IgD-negative memory B cell (primary cell): ENCODE measurements around the gene ZACN. TPM values are rescaled to one million over a fixed set of nuclear protein-coding genes. Genes with fewer than 3 reads are reported as not detected.
"Not testable (repeated sequence)": the region's sequence is repeated elsewhere in the genome, so short reads cannot be mapped to it uniquely, and the experiment has no call there.

ENCODE experiments used
- H3K27ac Mint-ChIP-seq, 3 donors: one replicate each; pipeline ENCODE4 v1.8.0; 2020 to 2022; ENCODE audit warnings: mild to moderate bottlenecking in 3 of 3, mixed read lengths in 3 of 3, moderate library complexity in 1 of 3
- H3K27me3 Mint-ChIP-seq: one replicate; pipeline ENCODE4 v1.8.0; 2021; ENCODE audit warnings: mixed read lengths
- H3K36me3 Mint-ChIP-seq: one replicate; pipeline ENCODE4 v1.8.0; 2020; ENCODE audit warnings: mild to moderate bottlenecking, mixed read lengths
- H3K4me1 Mint-ChIP-seq, 3 donors: one replicate each; pipeline ENCODE4 v1.8.0; 2020 to 2022; ENCODE audit warnings: mixed read lengths in 3 of 3, mild to moderate bottlenecking in 1 of 3
- H3K4me3 Mint-ChIP-seq, 4 donors: one replicate each; pipeline ENCODE4 v1.8.0; 2020 to 2022; ENCODE audit warnings: mild to moderate bottlenecking in 4 of 4, mixed read lengths in 4 of 4, moderate library complexity in 3 of 4
- H3K9me3 Mint-ChIP-seq, 3 donors: one replicate each; pipeline ENCODE4 v1.8.0; 2020 to 2021; ENCODE audit warnings: mixed read lengths in 3 of 3, mild to moderate bottlenecking in 1 of 3
- polyA plus RNA-seq: library from polyadenylated mRNA; unstranded; fragments of 300-500 nt; fragmentation: Illumina TruSeq; gene quantifications from one replicate; pipeline ENCODE4 v1.2.3, GENCODE V29; 2021

The ZACN gene
- polyA plus RNA-seq, 1 donor from 2014 or later = 1.6 TPM

DNA sequence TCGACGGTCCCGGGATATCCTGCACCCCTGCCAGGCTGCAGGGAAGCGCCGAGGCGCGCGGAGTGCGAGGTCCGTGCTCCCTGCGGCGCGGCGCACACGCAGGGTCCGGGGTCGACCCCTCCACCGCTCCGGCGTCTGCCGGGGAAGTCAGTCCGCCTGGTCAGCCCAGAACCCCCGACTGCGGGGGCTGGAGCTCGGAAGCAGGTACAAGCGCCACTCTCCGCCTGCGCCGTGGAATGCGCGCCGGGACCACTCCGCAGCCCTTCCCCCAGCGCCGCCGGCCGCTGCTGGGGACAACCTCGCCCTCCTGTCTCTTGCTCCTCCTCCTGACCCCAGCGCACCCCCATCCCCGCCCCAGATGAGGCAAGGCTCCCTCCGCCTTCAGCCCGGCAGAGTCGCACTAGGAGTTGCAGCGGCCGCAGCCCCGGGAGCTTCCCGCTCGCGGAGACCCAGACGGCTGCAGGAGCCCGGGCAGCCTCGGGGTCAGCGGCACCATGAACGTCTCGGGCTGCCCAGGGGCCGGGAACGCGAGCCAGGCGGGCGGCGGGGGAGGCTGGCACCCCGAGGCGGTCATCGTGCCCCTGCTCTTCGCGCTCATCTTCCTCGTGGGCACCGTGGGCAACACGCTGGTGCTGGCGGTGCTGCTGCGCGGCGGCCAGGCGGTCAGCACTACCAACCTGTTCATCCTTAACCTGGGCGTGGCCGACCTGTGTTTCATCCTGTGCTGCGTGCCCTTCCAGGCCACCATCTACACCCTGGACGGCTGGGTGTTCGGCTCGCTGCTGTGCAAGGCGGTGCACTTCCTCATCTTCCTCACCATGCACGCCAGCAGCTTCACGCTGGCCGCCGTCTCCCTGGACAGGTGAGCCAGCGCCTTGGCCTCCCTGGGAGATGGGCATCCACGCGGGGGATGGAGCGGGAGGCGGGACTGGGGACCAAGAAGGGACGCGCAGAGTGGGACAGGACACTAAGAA is 4.3 kb upstream of the ZACN start, which contains the start of gene GALR2:
GALR2 (plus strand) TSS at position 392 of the 974 bp plus-strand sequence; CDS start at position 495, 103 bp downstream.
- Mint-ChIP-seq H3K27ac (peak within 1 kb of the TSS; percentile 32 to 95 (median 57)), H3K36me3 (peaks cover 1% of the 10 kb centered on the region), H3K9me3 (peaks cover 0 to 2% (median 0%) of the 10 kb centered on the region in 3 donors), H3K4me1 (peaks cover 30 to 37% (median 37%) of the 10 kb centered on the region in 3 donors), H3K27me3 (peaks cover 40% of the 10 kb centered on the region), H3K4me3 (peak within 1 kb of the TSS; percentile 63 to 87 (median 72))

DNA sequence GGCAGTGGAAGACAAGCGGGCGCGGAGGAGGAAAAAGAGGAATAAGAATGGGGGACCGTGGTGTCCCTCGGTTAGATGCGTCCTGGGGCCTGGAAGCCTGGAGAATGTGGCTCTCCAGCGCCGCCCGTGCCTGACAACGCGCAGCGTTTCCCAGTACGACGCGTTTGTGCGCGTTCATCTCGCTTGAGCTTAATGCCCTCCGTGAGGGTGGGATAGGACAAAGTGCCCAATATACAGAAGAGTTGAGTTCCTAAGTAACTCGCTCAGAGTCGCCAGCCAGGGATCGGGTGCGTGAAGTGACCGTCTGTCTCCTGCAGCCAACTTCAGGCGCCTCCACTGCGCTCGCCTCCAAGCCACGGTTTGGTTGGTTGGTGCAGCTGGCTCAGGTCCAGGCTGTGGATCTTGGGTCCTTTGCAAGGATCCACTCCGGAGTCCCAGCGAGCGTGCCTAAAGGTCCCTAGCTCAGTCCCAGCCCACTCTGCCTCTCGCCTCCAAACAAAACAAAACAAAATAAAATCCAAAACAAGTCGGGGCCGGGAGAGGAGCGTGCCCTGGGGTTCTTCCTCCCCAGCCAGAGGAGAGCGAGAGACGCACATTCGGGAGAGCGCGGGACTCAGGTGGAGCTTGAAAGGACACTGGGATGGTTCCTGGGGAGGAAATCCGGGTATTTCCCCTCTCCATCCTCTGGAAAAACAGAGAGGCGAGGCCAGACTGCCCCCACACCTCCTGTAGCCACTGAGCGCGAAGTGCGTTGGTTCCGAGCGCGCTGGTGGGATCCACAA is 3.4 kb upstream of the ZACN start:
- peaks cover 40% of the 10 kb centered on the region for H3K27me3 Mint-ChIP-seq
- H3K36me3 Mint-ChIP-seq = peaks cover 1% of the 10 kb centered on the region
- peaks cover 0 to 2% (median 0%) of the 10 kb centered on the region in 3 donors for H3K9me3 Mint-ChIP-seq
- peak overlapping the region; percentile 48 to 79 (median 72) for H3K4me3 Mint-ChIP-seq
- H3K27ac Mint-ChIP-seq = peak overlapping the region; percentile 32 to 95 (median 57)
- peaks cover 25 to 37% (median 34%) of the 10 kb centered on the region in 3 donors for H3K4me1 Mint-ChIP-seq

DNA sequence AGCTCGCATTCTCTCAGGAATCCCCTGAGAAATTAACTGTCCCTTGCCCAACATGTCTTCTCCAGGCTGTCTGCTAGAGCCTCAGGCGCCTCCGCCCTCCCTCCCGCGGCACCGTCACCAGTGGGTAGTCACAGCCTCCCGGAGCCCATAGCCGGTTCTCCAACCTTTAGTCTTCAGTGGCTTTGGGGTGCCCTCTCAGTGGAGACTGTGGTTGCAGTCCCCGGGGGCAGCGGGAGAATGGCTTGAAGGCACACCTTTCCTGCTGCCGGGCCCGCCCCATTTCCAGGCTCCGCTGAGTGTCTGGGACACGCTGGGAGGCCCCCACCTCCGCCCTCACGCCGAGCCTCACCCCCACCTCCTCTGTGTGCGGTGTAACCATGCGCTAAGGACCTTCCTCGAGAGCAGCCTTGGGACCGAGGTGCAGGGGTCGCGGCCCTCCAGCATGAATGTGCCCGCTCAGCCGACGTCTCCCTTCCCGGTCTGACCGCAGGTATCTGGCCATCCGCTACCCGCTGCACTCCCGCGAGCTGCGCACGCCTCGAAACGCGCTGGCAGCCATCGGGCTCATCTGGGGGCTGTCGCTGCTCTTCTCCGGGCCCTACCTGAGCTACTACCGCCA is 2.7 kb upstream of the ZACN start:
- H3K4me3 Mint-ChIP-seq = peak overlapping the region; percentile 72 to 90 (median 82)
- H3K36me3 Mint-ChIP-seq = peaks cover 1% of the 10 kb centered on the region
- peaks cover 22 to 31% (median 27%) of the 10 kb centered on the region in 3 donors for H3K4me1 Mint-ChIP-seq
- peak overlapping the region; percentile 92 to 98 (median 95) for H3K27ac Mint-ChIP-seq
- peaks cover 0 to 2% (median 0%) of the 10 kb centered on the region in 3 donors for H3K9me3 Mint-ChIP-seq
- peaks cover 40% of the 10 kb centered on the region for H3K27me3 Mint-ChIP-seq

DNA sequence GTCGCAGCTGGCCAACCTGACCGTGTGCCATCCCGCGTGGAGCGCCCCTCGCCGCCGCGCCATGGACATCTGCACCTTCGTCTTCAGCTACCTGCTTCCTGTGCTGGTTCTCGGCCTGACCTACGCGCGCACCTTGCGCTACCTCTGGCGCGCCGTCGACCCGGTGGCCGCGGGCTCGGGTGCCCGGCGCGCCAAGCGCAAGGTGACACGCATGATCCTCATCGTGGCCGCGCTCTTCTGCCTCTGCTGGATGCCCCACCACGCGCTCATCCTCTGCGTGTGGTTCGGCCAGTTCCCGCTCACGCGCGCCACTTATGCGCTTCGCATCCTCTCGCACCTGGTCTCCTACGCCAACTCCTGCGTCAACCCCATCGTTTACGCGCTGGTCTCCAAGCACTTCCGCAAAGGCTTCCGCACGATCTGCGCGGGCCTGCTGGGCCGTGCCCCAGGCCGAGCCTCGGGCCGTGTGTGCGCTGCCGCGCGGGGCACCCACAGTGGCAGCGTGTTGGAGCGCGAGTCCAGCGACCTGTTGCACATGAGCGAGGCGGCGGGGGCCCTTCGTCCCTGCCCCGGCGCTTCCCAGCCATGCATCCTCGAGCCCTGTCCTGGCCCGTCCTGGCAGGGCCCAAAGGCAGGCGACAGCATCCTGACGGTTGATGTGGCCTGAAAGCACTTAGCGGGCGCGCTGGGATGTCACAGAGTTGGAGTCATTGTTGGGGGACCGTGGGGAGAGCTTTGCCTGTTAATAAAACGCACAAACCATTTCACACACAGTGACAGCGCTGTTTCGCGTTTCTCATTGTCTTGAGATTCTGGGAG is 2.0 kb upstream of the ZACN start:
- peaks cover 40% of the 10 kb centered on the region for H3K27me3 Mint-ChIP-seq
- peak overlapping the region; percentile 72 to 90 (median 82) for H3K4me3 Mint-ChIP-seq
- H3K9me3 Mint-ChIP-seq = peaks cover 0 to 2% (median 0%) of the 10 kb centered on the region in 3 donors
- peak overlapping the region; percentile 92 to 98 (median 95) for H3K27ac Mint-ChIP-seq
- peaks cover 16 to 24% (median 22%) of the 10 kb centered on the region in 3 donors for H3K4me1 Mint-ChIP-seq
- H3K36me3 Mint-ChIP-seq = peaks cover 1% of the 10 kb centered on the region

DNA sequence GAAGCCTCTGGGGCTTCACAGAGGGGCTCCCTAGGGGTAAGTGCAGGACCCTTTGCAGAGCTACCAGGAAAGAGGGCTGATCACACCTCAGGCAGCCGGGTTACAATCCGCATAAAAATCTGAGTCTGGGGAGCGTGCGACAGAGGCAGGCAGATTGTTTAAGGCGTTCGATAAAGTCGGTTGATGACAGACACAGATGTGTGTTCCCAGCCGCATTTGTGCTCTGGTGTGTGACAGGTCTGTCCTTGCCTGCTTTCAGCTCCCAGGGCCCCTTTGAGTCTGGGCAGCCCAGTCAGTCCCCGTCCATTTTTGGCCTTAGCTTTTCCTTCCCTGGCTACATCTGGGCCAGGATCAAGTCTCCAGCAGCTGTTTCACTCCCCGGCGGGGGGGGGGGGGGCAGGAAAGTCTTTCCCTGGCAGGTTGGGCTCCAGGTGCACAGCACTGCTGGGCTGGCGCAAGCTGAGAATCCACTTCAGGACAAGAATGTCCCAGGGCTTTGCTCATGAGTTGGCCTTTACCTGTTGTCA is 1.3 kb upstream of the ZACN start:
- Mint-ChIP-seq H3K27ac (peak overlapping the region; percentile 67 to 98 (median 95)), H3K4me1 (peaks cover 16 to 22% (median 18%) of the 10 kb centered on the region in 3 donors), H3K27me3 (peaks cover 40% of the 10 kb centered on the region), H3K4me3 (peak overlapping the region in 3 of 4 donors; percentile 12 to 83 (median 74)), H3K36me3 (peaks cover 2% of the 10 kb centered on the region), H3K9me3 (peaks cover 0 to 2% (median 0%) of the 10 kb centered on the region in 3 donors)

DNA sequence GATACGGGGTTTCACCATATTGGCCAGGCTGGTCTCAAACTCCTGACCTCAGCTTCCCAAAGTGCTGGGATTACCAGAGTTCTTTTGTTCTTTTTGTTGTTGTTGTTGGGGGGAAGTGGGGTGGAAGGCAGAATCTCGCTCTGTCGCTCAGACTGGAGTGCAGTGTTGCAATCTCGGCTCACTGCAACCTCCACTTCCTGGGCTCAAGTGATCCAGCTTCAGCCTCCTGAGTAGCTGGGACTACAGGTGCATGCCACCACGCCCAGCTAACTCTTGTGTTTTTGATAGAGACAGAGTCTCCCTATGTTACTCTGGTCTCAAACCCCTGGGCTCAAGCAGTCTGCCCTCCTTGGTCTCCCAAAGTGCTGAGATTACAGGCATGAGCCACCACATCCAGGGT is 612 bp upstream of the ZACN start:
- Mint-ChIP-seq H3K27me3 (peaks cover 40% of the 10 kb centered on the region), H3K27ac (peak overlapping the region in 1 of 3 donors; percentile 95), H3K4me3 (peak overlapping the region in 1 of 4 donors; percentile 55), H3K4me1 (peaks cover 16 to 22% (median 18%) of the 10 kb centered on the region in 3 donors)
- H3K9me3 Mint-ChIP-seq, H3K36me3 Mint-ChIP-seq: not testable (repeated sequence)

DNA sequence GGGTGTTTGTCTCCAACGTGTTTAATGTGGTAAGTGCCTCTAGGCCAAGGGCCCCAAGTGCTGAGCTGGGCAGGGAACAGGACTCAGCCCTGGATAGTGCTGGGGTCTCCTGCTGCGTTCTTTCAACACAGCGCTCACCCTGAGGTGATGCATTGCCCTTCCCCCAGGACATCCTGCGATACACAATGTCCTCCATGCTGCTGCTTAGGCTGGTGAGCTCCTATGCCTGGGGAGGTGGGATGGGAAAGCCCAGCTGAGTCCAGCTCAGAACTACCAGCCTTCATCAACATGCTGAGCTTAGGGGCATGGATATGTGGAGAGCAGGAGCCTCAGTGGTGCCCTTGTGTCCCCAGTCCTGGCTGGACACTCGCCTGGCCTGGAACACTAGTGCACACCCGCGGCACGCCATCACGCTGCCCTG is 563 bp downstream of the ZACN start:
- Mint-ChIP-seq H3K27me3 (peaks cover 34% of the 10 kb centered on the region), H3K4me3 (peak overlapping the region in 1 of 4 donors; percentile 26)

DNA sequence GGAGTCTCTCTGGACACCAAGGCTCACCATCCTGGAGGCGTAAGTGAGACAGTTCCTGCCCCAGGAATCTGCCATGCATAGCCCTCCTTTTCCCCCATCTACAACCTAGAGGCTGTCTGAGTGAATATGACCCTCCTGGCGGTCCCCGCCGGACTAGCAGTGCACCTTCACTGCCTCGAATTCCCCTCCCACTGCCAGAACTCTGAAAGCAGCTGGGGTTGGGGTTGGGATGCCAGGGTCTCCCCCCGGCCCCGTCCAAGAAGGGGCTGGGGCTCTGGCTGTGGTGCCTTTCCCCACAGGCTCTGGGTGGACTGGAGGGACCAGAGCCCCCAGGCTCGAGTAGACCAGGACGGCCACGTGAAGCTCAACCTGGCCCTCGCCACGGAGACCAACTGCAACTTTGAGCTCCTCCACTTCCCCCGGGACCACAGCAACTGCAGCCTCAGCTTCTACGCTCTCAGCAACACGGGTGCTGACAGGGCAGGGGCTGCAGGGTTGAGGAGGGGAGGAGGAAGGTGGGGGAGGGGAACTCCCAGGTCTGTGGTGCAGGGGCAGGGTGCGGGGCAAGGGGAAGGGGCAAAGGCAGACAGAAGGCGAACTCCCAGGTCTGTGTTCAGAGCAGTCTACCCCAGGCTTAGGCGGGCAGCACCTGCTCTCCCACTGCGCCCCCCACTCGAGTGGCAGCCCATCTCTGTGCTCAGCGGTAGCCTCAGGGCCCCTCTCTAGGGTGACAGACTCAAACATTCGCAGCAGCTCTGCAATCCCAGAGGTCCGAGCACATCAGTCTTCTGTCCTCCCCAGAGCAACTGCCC is 1.2 kb downstream of the ZACN start:
- Mint-ChIP-seq H3K4me3 (no peak overlapping the region), H3K36me3 (peaks cover 2% of the 10 kb centered on the region), H3K27ac (peak overlapping the region in 1 of 3 donors; percentile 33), H3K9me3 (peaks cover 0 to 2% (median 0%) of the 10 kb centered on the region in 3 donors), H3K4me1 (peaks cover 12 to 18% (median 13%) of the 10 kb centered on the region in 3 donors), H3K27me3 (peaks cover 30% of the 10 kb centered on the region)

More for the DNA sequence above, 563 bp downstream of the ZACN start:
- H3K27ac Mint-ChIP-seq = peak overlapping the region in 1 of 3 donors; percentile 42
- peaks cover 0 to 2% (median 0%) of the 10 kb centered on the region in 3 donors for H3K9me3 Mint-ChIP-seq
- H3K4me1 Mint-ChIP-seq = peaks cover 16 to 22% (median 18%) of the 10 kb centered on the region in 3 donors
- H3K36me3 Mint-ChIP-seq = peaks cover 2% of the 10 kb centered on the region

DNA sequence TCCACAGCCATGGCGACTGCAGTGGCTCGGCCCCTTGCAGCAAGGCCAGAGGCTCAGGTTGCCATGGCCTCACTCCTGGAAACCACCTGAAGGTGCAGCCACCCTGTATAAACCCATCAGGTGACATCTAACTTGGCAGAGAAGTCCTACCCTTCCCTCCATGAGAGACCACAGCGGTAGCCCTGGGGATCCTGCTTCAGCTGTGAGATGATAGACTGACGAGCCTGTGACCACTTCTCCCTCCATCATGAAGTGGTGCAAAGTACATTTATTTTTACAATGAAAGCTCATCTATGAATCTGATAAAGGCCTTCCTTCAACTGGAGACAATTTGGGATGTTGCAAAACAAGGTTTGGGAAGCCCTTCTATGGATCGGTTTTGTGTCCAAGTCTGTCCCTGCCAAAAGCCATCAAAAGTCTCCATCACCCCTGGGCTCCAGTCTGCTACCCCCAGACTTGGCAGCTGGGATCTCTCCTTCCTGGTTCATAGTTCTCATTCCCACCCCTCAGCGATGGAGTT is 1.8 kb downstream of the ZACN start:
- Mint-ChIP-seq H3K36me3 (peaks cover 2% of the 10 kb centered on the region), H3K27me3 (peaks cover 24% of the 10 kb centered on the region), H3K4me3 (peak overlapping the region in 2 of 4 donors; percentile 5 to 54), H3K9me3 (peaks cover 0 to 2% (median 0%) of the 10 kb centered on the region in 3 donors), H3K27ac (peak overlapping the region in 1 of 3 donors; percentile 74), H3K4me1 (peaks cover 6 to 13% (median 7%) of the 10 kb centered on the region in 3 donors)

DNA sequence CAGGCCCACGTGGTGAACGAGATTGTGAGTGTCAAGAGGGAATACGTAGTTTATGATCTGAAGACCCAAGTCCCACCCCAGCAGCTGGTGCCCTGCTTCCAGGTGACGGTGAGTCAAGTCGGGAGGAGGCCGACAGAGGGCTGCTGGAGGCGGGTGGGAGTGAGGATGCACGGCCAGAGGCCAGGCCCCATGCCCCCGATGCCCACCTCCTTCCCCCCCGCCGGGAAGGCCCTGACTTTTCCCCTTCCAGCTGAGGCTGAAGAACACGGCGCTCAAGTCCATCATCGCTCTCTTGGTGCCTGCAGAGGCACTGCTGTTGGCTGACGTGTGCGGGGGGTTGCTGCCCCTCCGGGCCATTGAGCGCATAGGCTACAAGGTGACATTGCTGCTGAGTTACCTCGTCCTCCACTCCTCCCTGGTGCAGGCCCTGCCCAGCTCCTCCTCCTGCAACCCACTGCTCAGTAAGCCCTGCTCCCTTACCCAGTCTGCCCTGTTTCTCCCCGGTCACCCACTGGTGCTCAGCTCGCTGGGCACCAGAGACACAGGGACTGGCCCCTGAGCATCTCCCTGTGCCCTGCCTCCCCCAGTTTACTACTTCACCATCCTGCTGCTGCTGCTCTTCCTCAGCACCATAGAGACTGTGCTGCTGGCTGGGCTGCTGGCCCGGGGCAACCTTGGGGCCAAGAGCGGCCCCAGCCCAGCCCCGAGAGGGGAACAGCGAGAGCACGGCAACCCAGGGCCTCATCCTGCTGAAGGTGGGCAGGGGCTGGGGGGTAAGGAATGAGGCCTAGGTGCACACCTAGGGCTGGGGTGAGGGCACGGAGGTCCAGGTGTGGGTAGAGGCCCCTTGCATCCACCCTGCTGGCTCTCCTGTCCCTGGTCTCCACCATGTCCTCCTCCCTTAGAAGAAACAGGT is 2.6 kb downstream of the ZACN start:
- Mint-ChIP-seq H3K4me1 (peaks cover 6 to 9% (median 7%) of the 10 kb centered on the region in 3 donors), H3K9me3 (peaks cover 0 to 2% (median 0%) of the 10 kb centered on the region in 3 donors), H3K27ac (peak overlapping the region in 1 of 3 donors; percentile 74), H3K36me3 (peaks cover 2% of the 10 kb centered on the region), H3K27me3 (peaks cover 19% of the 10 kb centered on the region), H3K4me3 (peak overlapping the region in 1 of 4 donors; percentile 54)

DNA sequence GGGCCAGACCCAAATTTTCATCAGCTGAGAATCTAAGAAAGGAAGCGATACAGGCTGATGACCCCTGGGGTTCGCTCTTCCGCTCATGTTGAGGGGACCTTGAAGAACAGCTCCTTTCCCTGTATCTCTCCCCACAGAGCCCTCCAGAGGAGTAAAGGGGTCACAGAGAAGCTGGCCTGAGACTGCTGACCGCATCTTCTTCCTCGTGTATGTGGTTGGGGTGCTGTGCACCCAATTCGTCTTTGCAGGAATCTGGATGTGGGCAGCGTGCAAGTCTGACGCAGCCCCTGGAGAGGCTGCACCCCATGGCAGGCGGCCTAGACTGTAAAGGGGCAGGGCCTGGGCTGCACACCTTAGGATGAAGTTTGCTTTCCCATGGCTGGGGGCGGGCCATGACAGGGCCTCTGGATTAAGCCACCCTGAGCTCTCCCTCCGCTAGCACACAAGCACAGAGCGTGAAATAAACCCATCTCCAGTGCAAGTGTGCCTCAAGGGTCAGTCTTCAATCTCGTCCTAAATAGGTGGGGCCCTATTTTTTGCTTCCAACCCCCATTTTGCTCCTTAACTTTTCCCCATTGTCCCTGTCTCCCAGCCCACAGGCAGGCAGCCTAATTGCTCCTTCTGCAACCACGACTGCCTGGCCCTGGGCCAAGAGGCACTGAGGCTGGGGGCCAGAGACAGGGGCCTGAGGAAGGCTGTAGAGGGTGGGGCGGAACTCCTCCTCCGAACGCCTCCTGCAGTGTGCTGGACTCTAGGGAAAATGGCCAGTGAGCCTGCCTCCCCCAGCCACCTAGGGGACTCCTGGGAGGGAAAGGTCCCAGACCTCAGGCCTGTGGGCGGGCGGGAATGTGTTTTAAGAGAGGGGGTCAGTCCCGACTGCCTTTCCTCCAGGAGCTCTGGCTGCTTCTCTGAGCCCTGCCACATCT is 3.6 kb downstream of the ZACN start:
- Mint-ChIP-seq H3K27ac (peak overlapping the region in 1 of 3 donors; percentile 67), H3K36me3 (peaks cover 1% of the 10 kb centered on the region), H3K27me3 (peaks cover 8% of the 10 kb centered on the region), H3K4me1 (peaks cover 0 to 3% (median under 1%) of the 10 kb centered on the region in 3 donors), H3K4me3 (no peak overlapping the region), H3K9me3 (no peaks in the 10 kb centered on the region)
